Naive thymus-derived CD4-positive, alpha-beta T cell (primary cell): ENCODE data around the gene LARP1. TPM values are rescaled to one million over a fixed set of nuclear protein-coding genes. Genes with fewer than 3 reads are reported as not detected.

Experiments used
- ATAC-seq: fragments of 150-1000 bp; cut with Tn5 transposase; 2 replicates; pipeline ENCODE4 v1.10.0; 2021; ENCODE audit warnings: mild to moderate bottlenecking, moderate library complexity
- CTCF ChIA-PET: fragments of 350-600 bp; sonication (Branson Sonifier 250); formaldehyde crosslinking; loops from one replicate; lab custom pipeline; 2021; ENCODE audit warnings: antibody characterized with exemption; lab: Charles Lee
- POLR2A ChIA-PET: fragments of 350-600 bp; sonication (Branson Sonifier 250); formaldehyde crosslinking; loops from one replicate; lab custom pipeline; 2021; ENCODE audit warnings: antibody characterized with exemption, inconsistent platforms; lab: Charles Lee
- DNase-seq, 9 donors: peaks; one replicate each; pipeline versions ENCODE4 v3.0.0 to v3.0.0-alpha.2; 2020 to 2022; ENCODE audit warnings: mixed read lengths in 1 of 9
- H3K27ac ChIP-seq: one replicate; pipeline ENCODE4 v1.7.0; 2013; ENCODE audit warnings: mild to moderate bottlenecking, low read depth, low read length, moderate library complexity
- H3K27me3 ChIP-seq, 2 donors: one replicate each; pipeline ENCODE4 v1.7.0; 2013; ENCODE audit warnings: low read length in 2 of 2, mild to moderate bottlenecking in 2 of 2, moderate library complexity in 2 of 2; ENCODE audit not compliant: control insufficient read depth in 2 of 2, insufficient read depth in 2 of 2
- H3K36me3 ChIP-seq, 3 experiments: 1 replicate in 2 of 3; 2 replicates in 1 of 3; pipeline ENCODE4 v1.7.0; 2013; ENCODE audit warnings: low read length in 3 of 3, mild to moderate bottlenecking in 3 of 3, moderate library complexity in 1 of 3; ENCODE audit not compliant: insufficient read depth in 3 of 3, control insufficient read depth in 2 of 3
- H3K4me1 ChIP-seq, 2 donors: one replicate each; pipeline ENCODE4 v1.7.0; 2013; ENCODE audit warnings: low read length in 2 of 2, mild to moderate bottlenecking in 2 of 2, moderate library complexity in 1 of 2; ENCODE audit not compliant: control insufficient read depth in 2 of 2, insufficient read depth in 2 of 2
- H3K4me3 ChIP-seq: 2 replicates; pipeline ENCODE4 v1.7.0; 2013; ENCODE audit warnings: mild to moderate bottlenecking, low read length
- H3K9me3 ChIP-seq, 3 experiments: 1 replicate in 2 of 3; 2 replicates in 1 of 3; pipeline ENCODE4 v1.7.0; 2013; ENCODE audit warnings: low read length in 3 of 3; ENCODE audit not compliant: control insufficient read depth in 2 of 3
- H3K27ac Mint-ChIP-seq, 9 donors: one replicate each; pipeline ENCODE4 v1.8.0; 2020 to 2022; ENCODE audit warnings: mixed read lengths in 9 of 9, mild to moderate bottlenecking in 8 of 9, moderate library complexity in 5 of 9, inconsistent platforms in 2 of 9
- H3K27me3 Mint-ChIP-seq, 5 donors: one replicate each; pipeline ENCODE4 v1.8.0; 2021 to 2022; ENCODE audit warnings: mixed read lengths in 5 of 5, mild to moderate bottlenecking in 1 of 5
- H3K36me3 Mint-ChIP-seq, 5 donors: one replicate each; pipeline ENCODE4 v1.8.0; 2020 to 2022; ENCODE audit warnings: mixed read lengths in 5 of 5, mild to moderate bottlenecking in 3 of 5, inconsistent platforms in 1 of 5
- H3K4me1 Mint-ChIP-seq, 7 donors: one replicate each; pipeline ENCODE4 v1.8.0; 2020 to 2022; ENCODE audit warnings: mixed read lengths in 7 of 7, mild to moderate bottlenecking in 3 of 7, inconsistent platforms in 1 of 7
- H3K4me3 Mint-ChIP-seq, 10 donors: one replicate each; pipeline ENCODE4 v1.8.0; 2020 to 2022; ENCODE audit warnings: mild to moderate bottlenecking in 10 of 10, mixed read lengths in 10 of 10, moderate library complexity in 6 of 10, inconsistent platforms in 2 of 10
- H3K9me3 Mint-ChIP-seq, 11 donors: one replicate each; pipeline ENCODE4 v1.8.0; 2020 to 2022; ENCODE audit warnings: mixed read lengths in 11 of 11, mild to moderate bottlenecking in 4 of 11, inconsistent platforms in 1 of 11, moderate library complexity in 1 of 11
- intact Hi-C, 2 donors: fragments of 100-400 bp; cut with micrococcal nuclease; formaldehyde crosslinking; loops; one replicate each; pipeline ENCODE4 v1.15.1; 2023
- polyA plus RNA-seq, 2 donors: library from polyadenylated mRNA; unstranded; fragments of 300-500 nt; fragmentation: Illumina TruSeq; gene quantifications; one replicate each; pipeline ENCODE4 v1.2.3, GENCODE V29; 2021
- total RNA-seq, 6 experiments: library from RNA in 5 of 6; stranded (reverse) in 5 of 6; gene quantifications; 1 replicate in 5 of 6; 2 replicates in 1 of 6; pipeline ENCODE4 v1.2.3 and lab custom pipeline; 2021 to 2026

LARP1 gene
- total and polyA plus RNA-seq, 7 experiments from 2014 or later: 12.2 to 217 (median 139) TPM

- POLR2A ChIA-PET: interaction anchor here (0.7 kb wide), 1 partner anchor 23 kb away, joined by 3 read pairs; no protein-coding TSS in a partner anchor
- intact Hi-C loops: no loop called here
- peak overlapping the region in 7 of 10 donors; percentile 7 to 43 (median 38) for H3K4me3 Mint-ChIP-seq
- no peaks in the 10 kb centered on the region for H3K27me3 Mint-ChIP-seq
- H3K36me3 Mint-ChIP-seq: peaks cover 0 to under 1% (median 0%) of the 10 kb centered on the region in 5 donors
- Histone ChIP-seq H3K36me3 (no peaks in the 10 kb centered on the region), H3K27ac (peak overlapping the region; percentile 26), H3K9me3 (no peaks in the 10 kb centered on the region), H3K4me1 (peaks cover 27 to 75% of the 10 kb centered on the region in 2 donors), H3K4me3 (no peak overlapping the region), H3K27me3 (no peaks in the 10 kb centered on the region)
- no peaks in the 10 kb centered on the region for H3K9me3 Mint-ChIP-seq
- DNase-seq (no peak), ATAC-seq (no peak)
- H3K27ac Mint-ChIP-seq: peak overlapping the region in 8 of 9 donors; percentile 57 to 88 (median 80)
- CTCF ChIA-PET: no interaction called here
- H3K4me1 Mint-ChIP-seq: peaks cover 63 to 96% (median 88%) of the 10 kb centered on the region in 7 donors
Measured at GRCh38 chr5:154782812-154783592, 27.8 kb downstream of the LARP1 start.

- Histone ChIP-seq H3K4me3 (no peak overlapping the region), H3K27me3 (no peaks in the 10 kb centered on the region), H3K4me1 (peaks cover 31 to 73% of the 10 kb centered on the region in 2 donors), H3K36me3 (no peaks in the 10 kb centered on the region), H3K9me3 (no peaks in the 10 kb centered on the region), H3K27ac (peak overlapping the region; percentile 49)
- no peak for DNase-seq
- POLR2A ChIA-PET: no interaction called here
- Mint-ChIP-seq H3K9me3 (no peaks in the 10 kb centered on the region), H3K36me3 (peaks cover 0 to 3% (median 0%) of the 10 kb centered on the region in 5 donors), H3K27me3 (no peaks in the 10 kb centered on the region), H3K4me1 (peaks cover 66 to 97% (median 89%) of the 10 kb centered on the region in 7 donors), H3K4me3 (peak overlapping the region in 4 of 10 donors; percentile 38 to 45 (median 42)), H3K27ac (peak overlapping the region in 8 of 9 donors; percentile 37 to 88 (median 76))
- CTCF ChIA-PET: no interaction called here
- no peak for ATAC-seq
- intact Hi-C loops: loop anchor here (2.0 kb wide), 2 partner anchors 15 to 17 kb away; no protein-coding TSS in a partner anchor
Measured at GRCh38 chr5:154783774-154784460, 28.7 kb downstream of the LARP1 start.

GRCh38 chr5:154784856-154785255 lies 29.7 kb downstream of the LARP1 start:
- Mint-ChIP-seq H3K27me3 (no peaks in the 10 kb centered on the region), H3K4me1 (peaks cover 61 to 90% (median 83%) of the 10 kb centered on the region in 7 donors), H3K4me3 (peak overlapping the region in 6 of 10 donors; percentile 7 to 43 (median 16)), H3K9me3 (no peaks in the 10 kb centered on the region), H3K27ac (peak overlapping the region; percentile 21 to 84 (median 59)), H3K36me3 (peaks cover 0 to 4% (median 0%) of the 10 kb centered on the region in 5 donors)
- intact Hi-C loops: loop anchor here (2.0 kb wide), 2 partner anchors 14 to 18 kb away; no protein-coding TSS in a partner anchor
- ATAC-seq (no peak), DNase-seq (no peak)
- Histone ChIP-seq H3K27me3 (no peaks in the 10 kb centered on the region), H3K27ac (peak overlapping the region; percentile 49), H3K4me1 (peaks cover 31 to 71% of the 10 kb centered on the region in 2 donors), H3K4me3 (no peak overlapping the region), H3K9me3 (no peaks in the 10 kb centered on the region), H3K36me3 (peaks cover 0 to 3% (median 0%) of the 10 kb centered on the region in 3 experiments)
- POLR2A ChIA-PET: no interaction called here
- CTCF ChIA-PET: no interaction called here

- Mint-ChIP-seq H3K27me3 (no peaks in the 10 kb centered on the region), H3K9me3 (no peaks in the 10 kb centered on the region), H3K36me3 (peaks cover 0 to 14% (median 0%) of the 10 kb centered on the region in 5 donors), H3K4me1 (peaks cover 49 to 78% (median 75%) of the 10 kb centered on the region in 7 donors), H3K4me3 (peak overlapping the region in 6 of 10 donors; percentile 4 to 48 (median 28)), H3K27ac (peak overlapping the region in 7 of 9 donors; percentile 21 to 84 (median 73))
- peaks cover 31 to 62% of the 10 kb centered on the region in 2 donors for H3K4me1 ChIP-seq
- CTCF ChIA-PET: no interaction called here
- POLR2A ChIA-PET: no interaction called here
- ATAC-seq (no peak), DNase-seq (no peak)
- intact Hi-C loops: no loop called here
- H3K36me3 ChIP-seq: peaks cover 0 to 18% (median 3%) of the 10 kb centered on the region in 3 experiments
- H3K4me3 ChIP-seq: no peak overlapping the region
- H3K27ac ChIP-seq: no peak overlapping the region
- no peaks in the 10 kb centered on the region for H3K27me3 ChIP-seq
- H3K9me3 ChIP-seq: no peaks in the 10 kb centered on the region
Measured at GRCh38 chr5:154786414-154786813, 31.2 kb downstream of the LARP1 start.

GRCh38 chr5:154788212-154788611 lies 33.0 kb downstream of the LARP1 start:
- H3K27ac ChIP-seq: peak overlapping the region; percentile 34
- H3K9me3 ChIP-seq: no peaks in the 10 kb centered on the region
- ChIA-PET POLR2A (no interaction called here), CTCF (no interaction called here)
- H3K36me3 ChIP-seq: peaks cover 3 to 36% (median 6%) of the 10 kb centered on the region in 3 experiments
- intact Hi-C loops: no loop called here
- peaks cover 22 to 45% of the 10 kb centered on the region in 2 donors for H3K4me1 ChIP-seq
- peaks cover 3 to 17% (median 5%) of the 10 kb centered on the region in 5 donors for H3K36me3 Mint-ChIP-seq
- H3K27me3 ChIP-seq: no peaks in the 10 kb centered on the region
- DNase-seq (no peak), ATAC-seq (no peak)
- H3K4me1 Mint-ChIP-seq: peaks cover 37 to 60% (median 57%) of the 10 kb centered on the region in 7 donors
- H3K9me3 Mint-ChIP-seq: no peaks in the 10 kb centered on the region
- peak overlapping the region in 9 of 10 donors; percentile 2 to 61 (median 44) for H3K4me3 Mint-ChIP-seq
- H3K4me3 ChIP-seq: no peak overlapping the region
- H3K27ac Mint-ChIP-seq: peak overlapping the region; percentile 80 to 93 (median 89)
- no peaks in the 10 kb centered on the region for H3K27me3 Mint-ChIP-seq

GRCh38 chr5:154791535-154791934 lies 36.4 kb downstream of the LARP1 start:
- Mint-ChIP-seq H3K4me3 (no peak overlapping the region), H3K9me3 (no peaks in the 10 kb centered on the region), H3K27ac (peak overlapping the region in 3 of 9 donors; percentile 22 to 38 (median 28)), H3K36me3 (peaks cover 8 to 36% (median 13%) of the 10 kb centered on the region in 5 donors), H3K4me1 (peaks cover 18 to 32% (median 27%) of the 10 kb centered on the region in 7 donors), H3K27me3 (no peaks in the 10 kb centered on the region)
- ChIA-PET CTCF (no interaction called here), POLR2A (no interaction called here)
- Histone ChIP-seq H3K4me3 (no peak overlapping the region), H3K36me3 (peaks cover 6 to 64% (median 13%) of the 10 kb centered on the region in 3 experiments), H3K27ac (no peak overlapping the region), H3K4me1 (peaks cover 14 to 19% of the 10 kb centered on the region in 2 donors), H3K27me3 (no peaks in the 10 kb centered on the region), H3K9me3 (no peaks in the 10 kb centered on the region)
- DNase-seq (no peak), ATAC-seq (no peak)
- intact Hi-C loops: no loop called here
